ENCODE results near the gene WNT1.

Gene WNT1

DNA sequence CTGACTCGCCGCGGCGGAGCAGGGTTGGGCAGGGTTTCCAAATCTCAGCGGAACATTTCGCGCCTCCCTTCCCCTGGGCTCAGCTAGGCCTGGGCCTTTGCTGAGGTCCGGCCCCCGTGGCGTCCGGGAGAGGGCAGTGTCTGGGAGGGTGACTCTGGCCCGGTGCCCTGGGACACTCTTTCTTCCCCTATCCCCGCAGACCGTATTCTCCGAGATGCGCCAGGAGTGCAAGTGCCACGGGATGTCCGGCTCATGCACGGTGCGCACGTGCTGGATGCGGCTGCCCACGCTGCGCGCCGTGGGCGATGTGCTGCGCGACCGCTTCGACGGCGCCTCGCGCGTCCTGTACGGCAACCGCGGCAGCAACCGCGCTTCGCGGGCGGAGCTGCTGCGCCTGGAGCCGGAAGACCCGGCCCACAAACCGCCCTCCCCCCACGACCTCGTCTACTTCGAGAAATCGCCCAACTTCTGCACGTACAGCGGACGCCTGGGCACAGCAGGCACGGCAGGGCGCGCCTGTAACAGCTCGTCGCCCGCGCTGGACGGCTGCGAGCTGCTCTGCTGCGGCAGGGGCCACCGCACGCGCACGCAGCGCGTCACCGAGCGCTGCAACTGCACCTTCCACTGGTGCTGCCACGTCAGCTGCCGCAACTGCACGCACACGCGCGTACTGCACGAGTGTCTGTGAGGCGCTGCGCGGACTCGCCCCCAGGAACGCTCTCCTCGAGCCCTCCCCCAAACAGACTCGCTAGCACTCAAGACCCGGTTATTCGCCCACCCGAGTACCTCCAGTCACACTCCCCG, 3.0 kb downstream of the WNT1 start:
- DNase-seq (ENCODE audit: low spot score): no peak

DNA sequence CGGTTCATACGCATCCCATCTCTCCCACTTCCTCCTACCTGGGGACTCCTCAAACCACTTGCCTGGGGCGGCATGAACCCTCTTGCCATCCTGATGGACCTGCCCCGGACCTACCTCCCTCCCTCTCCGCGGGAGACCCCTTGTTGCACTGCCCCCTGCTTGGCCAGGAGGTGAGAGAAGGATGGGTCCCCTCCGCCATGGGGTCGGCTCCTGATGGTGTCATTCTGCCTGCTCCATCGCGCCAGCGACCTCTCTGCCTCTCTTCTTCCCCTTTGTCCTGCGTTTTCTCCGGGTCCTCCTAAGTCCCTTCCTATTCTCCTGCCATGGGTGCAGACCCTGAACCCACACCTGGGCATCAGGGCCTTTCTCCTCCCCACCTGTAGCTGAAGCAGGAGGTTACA, 3.6 kb downstream of the WNT1 start:
- DNase-seq (ENCODE audit: low spot score): no peak

DNA sequence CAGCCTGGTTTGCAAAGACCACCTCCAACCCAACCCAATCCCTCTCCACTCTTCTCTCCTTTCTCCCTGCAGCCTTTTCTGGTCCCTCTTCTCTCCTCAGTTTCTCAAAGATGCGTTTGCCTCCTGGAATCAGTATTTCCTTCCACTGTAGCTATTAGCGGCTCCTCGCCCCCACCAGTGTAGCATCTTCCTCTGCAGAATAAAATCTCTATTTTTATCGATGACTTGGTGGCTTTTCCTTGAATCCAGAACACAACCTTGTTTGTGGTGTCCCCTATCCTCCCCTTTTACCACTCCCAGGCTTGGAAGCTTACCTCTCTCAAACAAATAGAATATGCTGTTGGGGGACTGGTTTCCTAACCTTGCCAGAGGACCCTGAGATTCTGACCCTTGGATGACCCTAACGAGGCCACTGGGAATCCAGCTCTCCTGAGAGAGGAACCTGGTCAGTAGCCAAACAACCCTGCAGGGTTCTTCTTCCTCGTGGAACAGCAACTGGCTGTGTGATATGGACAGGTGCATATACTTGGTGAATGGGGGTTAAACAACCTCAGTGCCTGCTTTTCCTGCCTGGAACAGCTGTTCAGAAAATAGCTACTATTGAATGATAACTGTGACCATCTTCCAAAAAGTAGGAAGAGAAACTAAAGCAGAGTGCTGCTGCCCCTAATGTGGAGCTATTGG, 4.4 kb downstream of the WNT1 start:
- no peak for DNase-seq (ENCODE audit: low spot score)

DNA sequence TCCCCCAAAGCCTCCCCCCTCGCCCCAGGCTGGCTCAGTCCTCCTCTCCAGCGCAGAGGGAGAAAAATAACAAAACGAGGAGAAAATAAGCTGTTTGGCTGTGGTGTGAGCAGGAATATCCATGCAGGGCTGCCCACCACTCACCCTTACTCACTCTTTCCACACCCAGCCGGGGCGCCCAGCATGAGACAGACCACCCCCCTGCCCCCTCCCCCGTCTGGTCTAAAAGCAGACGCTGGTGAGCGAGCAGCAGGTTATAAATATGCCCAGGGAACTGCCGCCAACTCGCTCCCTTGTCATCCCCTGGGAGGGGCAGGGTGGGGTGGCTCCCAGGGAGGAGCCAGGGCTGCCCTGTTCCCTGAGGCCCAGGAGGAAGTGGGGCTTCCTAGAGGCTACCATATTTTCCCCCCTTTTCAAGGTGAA, 7.4 kb downstream of the WNT1 start:
- DNase-seq (ENCODE audit: low spot score): no peak

DNA sequence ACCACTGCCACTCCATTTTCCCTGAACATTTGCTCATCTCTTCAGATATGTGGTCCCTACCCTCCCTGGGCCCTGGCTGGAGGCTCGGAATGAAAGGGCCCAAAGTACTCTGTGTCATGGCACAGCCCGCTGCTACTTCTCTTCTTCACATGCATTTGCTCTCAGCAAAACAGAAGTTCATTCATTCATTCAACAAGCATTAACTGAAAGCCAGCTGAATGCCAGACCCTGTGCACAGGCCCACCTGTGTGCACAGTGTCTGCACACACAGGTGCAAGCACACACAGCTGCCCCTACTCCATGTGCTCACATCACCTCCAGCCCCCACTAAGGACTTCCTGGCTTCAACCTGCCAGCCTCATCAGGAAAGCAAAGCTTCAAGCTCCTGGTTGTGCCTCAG, 7.8 kb downstream of the WNT1 start:
- DNase-seq (ENCODE audit: low spot score): no peak

DNA sequence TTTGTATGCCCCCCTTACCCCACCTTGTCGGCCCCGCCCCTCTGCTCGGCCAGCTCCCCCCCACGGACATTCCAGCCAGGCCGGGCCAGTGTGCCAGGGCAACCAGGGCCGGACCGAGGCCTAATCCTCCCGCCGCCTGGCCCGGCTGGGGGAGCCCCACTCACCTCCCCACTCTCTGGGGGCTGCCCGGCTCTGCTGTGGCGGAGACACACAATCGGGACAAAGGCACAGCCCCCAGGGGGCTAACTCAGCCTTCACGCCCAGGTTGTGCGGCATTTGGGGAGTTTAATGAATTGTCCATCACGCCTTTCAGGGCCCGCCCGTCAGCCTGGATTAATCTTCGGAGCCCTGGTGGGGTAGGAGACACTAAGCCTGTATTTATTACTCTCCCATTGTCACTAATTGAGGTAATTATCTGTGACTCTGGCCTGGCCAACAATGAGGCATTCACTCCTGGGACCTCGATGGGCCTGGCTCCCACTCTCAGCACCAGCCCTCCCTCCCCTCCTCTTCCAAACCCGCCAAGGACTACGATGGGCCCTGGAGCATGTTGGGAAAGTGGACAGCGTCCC, 8.7 kb downstream of the WNT1 start:
- no peak for DNase-seq (ENCODE audit: low spot score)

DNA sequence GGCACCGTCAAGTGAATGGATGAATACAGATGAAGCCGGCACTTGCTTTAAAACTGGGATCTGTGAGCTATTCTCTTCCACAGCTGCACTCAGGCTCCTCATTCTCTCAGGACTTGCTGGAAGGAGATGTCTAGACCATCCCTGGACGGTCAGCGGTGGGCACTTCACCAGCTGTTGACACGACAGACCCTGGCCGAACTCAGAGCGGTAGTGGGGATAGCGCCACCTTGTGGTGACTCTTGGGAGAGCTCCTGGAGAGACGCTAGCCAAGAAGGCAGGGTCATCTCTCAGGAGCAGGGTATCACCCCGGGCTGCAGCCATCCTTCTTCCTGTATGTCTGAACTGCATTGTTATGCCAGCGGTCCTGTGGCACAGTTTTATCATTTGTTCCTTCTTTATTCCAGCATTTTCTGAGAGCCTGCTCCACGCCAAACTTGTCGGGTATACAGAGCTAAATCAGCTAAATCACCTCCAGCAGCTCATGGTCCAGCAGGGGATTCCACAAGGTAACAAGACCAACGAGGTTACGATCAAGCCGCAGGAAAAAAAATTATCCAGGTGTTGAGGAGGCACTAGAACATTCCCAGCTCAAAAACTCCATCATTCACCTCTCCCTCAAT, 10.0 kb downstream of the WNT1 start:
- DNase-seq (ENCODE audit: low spot score): peak; percentile 52

DNA sequence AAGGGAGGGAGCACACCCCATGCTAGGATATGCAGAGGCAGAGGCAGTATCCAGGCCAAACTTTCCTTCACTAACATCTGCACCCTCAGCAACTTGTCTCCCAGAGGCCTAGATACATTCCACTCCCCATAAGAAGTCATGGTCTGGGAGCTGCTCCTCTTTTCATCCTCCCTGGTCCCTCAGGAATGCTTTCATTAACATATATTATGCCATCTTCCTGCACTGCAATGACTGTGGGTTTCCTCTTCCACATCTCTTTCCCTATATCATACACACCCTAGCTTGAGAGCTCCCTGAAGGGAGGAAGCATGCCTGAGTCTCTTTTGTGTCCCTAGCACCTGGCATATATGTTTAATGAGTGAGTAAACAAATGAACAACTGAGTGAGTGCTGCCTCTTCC, 12.4 kb downstream of the WNT1 start:
- no peak for DNase-seq (ENCODE audit: low spot score)

DNA sequence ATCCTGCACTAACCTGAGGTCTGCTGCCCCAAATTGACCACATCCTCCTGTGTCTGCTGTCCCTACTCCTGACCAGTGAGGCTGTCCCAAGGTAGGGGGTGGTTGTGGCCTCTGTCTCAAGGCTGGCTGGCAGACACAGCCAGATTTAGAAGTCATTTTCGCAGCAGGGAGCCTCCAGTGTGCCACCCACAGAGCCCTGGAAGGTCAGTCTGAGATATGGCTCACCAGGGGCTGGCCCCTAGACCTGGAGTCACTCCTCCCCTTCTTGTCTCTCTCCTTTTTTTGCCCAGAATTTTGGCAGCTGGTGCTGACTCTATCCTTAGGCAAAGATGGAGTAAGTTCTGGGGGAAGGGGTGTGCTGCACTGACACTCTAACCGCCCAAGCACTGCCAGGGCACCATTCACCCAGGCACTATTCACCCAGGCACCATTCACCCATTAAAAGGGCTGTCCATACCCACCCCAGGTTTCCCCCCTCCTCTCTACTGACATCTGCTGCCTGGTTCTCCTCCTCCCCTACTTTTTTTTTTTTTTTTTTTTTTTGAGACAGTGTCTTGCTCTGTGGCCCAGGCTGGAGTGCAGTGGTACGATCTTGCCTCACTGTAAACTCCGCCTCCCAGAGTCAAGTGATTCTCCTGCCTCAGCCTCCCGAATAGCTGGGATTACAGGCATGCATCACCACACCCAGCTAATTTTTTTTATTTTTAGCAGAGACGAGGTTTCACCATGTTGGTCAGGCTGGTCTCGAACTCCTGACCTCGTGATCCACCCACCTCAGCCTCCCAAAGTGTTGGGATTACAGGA, 13.3 kb downstream of the WNT1 start:
- DNase-seq (ENCODE audit: low spot score): no peak

DNA sequence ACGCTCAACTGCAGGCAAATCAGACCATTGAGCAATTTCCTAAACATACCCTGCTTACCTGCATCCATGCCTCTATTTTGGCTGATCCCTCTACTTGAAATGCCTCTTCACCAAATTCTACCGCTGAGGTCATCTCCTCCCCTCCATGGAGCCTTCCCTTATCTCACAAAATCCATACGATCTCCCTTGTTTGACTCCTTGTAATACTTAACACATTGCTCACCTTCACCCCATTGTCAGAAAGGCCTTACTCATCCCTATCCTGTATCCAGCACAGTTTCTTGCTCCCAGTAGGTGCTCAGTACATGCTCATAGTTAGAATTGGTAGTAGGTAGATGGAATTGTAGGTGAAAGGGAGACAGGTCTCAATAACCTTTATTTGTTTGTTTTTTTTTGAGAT, 15.7 kb downstream of the WNT1 start:
- no peak for DNase-seq (ENCODE audit: low spot score)

DNA sequence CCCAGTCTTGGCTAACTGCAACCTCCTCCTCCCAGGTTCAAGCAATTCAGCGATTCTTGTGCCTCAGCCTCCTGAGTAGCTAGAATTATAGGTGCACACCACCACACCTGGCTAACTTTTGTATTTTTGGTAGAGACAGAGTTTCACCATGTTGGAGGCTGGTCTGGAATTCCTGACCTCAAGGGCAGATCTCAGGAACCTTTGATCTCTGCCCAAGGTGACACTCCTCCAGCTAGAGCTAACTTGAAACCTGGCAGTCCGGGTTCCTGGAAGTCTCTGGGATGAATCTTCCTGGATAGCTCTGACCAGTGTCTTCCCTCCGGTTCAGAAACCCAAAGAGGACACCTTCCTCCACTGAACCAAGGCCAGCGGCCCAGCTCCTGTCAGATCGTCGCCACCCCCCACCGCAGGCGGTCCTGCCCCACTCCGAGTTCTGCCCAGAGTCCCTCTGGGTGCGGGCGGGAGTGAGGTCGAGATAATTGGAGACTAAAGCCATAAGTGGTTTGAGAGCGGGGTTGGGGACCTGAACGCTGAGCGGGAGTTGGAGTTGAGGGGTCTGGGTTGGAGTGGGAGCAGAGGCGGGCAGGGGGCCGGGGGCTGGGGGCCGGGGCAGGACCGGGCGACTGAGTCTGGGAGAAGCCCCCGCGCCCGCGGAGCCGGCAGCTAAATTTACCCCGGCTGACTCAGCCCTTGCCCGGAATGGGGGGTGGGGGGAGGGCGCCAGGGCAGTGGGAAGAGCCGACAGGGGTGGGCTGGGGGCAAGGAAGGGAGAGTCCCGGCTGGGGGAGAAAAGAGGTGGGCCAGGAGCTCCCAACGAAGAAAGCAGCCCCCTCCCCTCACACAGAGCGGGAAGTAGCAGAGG, 16.3 kb downstream of the WNT1 start:
- no peak for DNase-seq (ENCODE audit: low spot score)

DNA sequence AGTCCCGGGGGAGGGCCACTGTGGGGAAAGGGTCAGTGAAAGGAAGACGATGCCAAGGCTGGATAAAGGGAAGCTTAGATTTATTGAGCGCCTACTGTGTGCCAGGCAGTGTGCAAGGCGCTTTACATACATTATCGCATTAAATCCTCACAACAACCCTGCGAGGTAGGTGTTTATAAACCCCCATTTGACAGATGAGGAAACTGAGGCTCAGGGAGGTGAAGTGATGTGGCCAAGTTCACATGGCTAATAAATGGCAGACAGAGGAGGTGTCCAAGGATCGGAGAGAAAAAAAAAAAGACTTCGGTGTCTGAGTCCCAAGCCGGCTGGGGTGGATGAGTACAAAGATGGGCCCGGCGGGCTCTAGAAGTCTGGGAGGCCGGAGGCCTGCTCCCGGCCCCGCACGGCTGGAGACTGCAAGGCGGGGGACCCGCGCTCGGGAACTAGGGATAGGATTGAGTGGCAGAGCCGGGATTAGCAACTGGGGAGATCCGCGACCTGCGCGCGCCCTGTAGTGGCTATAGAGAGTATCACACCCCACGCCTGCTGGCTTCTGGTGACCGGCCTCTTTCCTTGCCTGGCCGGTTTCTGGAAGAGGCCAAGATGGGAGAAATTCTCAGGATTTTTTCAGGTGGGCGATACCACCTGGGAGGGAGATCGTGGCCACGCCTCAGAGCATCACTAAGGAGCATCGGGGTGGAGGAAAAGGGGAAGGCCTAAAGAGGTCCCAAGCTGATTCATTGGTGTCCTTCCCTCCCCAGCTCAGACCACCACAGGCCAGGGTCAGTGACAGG, 17.2 kb downstream of the WNT1 start:
- DNase-seq (ENCODE audit: low spot score): peak; percentile 86

DNA sequence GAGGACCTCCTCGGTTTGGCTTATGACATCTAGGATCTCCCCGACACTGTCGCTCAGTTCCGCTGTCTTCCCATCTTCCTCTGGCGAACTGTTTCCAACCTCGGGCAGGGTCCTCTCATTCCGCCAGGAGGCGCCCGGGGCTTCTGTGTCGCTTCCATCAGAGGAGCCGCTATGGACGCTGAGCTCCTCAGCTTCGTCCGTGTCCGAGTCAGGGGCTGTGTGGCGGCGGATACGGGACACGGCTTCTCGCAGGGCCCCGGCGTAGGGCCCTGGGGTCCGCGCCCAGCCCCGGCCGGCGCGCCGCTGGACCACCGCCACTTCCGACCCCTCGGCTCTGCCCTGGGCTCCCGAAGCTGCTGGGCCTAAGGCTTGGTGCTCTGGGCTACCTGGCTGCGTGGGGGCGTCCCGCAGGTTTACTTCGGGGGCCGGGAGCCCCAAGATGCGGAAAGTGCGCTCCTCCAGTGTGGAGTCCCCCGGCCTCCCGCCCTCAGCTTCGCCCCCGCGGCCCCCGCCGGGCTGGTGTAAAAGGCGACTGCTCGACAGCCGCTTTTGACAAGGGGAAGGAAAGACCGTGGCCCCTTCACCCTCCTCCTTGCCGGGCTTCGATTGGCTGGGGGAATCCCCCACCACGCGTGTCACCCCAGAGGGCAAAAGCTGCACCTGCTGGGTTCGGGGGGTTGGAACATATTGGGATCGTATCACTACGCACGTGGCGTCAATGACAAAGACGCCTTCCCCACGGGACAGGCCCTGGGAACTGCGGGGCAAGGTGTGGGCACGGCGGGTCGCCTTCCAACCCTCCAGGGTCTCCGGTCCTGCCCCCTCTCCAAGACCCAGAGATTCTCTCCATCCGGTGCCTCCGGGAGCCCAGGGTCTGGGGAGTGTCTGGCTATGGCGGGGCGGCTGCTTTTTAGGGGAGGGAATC, 18.9 kb downstream of the WNT1 start:
- DNase-seq (ENCODE audit: low spot score): peak; percentile 81

DNA sequence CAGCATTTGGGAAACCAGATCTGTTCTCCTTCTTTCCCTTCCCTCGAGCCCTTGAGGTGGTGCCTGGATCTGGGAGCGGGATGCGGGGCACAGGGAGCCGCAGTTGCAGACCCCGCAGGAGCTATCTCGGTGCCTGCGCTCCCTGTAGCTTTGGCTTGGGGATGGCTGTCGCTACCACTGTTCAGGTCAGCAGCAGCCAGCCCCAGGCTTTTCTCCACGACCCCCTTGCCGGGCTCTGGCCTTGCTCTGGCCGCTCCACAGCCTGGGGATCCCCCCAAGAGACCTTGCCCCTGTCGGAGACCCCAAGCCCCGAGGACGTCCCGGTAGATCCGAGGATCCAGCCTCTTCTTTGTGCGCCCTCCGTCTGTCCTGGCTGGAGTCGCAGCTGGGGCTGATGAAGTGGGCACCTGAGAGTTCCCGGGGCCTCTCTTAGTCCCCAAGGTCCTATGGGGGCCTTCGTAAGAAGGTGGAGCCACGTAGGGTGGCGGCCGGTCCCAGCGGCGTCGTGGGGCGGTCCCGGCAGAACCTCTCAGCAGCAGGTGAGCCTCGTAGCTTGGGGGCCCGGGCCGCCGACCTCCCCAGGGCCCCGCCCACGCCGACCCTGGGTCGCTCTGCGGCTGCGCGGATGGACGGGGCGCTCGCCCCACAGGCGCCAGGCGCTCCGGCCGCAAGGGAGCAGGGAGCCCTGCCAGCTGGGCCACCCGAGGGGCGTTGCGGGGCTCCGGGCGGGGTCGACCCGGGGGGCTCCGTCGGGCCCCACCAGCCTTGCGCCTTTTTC, 19.8 kb downstream of the WNT1 start:
- DNase-seq (ENCODE audit: low spot score): no peak

DNA sequence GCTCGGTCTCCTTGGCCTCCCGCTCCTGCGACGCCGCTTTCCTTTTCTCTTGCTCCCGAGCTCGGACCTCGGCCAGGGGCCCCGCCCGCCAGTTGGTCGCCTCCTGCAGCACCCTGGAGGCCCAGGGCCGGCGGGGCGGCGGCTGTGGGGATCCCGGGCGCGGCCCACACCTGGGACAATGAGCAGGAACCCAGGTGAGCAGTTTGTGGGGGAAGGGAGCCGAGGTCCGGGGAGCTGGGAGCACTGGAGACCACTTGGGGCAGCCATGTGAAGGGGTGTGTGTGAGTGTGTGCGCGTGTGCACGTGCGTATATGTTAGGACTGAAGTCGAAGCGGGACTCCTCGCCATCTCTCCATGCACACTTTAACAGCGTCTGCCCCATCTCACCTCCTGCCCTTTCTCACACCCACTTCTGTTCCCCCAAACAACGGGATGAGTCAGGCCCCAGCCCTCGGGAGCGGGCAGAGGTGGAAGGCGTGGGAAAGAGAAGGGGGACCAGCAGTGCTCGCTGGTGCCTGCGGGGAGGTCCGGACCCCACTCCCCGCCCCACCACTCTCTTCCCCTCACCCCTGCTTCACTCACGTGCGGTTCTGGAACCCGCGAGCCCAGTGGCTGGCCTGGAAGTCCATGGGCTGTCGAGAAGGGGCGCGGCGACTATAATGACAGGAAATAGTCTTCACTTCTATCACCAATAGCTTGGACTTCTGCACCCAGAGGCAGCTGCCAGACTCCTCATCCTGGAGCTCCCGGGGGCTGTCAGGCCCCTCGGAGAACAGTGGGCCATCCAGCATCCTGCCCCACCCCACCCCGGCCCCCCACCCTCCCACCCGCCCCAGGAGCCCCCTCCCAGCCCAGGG, 20.6 kb downstream of the WNT1 start:
- DNase-seq (ENCODE audit: low spot score): no peak

DNA sequence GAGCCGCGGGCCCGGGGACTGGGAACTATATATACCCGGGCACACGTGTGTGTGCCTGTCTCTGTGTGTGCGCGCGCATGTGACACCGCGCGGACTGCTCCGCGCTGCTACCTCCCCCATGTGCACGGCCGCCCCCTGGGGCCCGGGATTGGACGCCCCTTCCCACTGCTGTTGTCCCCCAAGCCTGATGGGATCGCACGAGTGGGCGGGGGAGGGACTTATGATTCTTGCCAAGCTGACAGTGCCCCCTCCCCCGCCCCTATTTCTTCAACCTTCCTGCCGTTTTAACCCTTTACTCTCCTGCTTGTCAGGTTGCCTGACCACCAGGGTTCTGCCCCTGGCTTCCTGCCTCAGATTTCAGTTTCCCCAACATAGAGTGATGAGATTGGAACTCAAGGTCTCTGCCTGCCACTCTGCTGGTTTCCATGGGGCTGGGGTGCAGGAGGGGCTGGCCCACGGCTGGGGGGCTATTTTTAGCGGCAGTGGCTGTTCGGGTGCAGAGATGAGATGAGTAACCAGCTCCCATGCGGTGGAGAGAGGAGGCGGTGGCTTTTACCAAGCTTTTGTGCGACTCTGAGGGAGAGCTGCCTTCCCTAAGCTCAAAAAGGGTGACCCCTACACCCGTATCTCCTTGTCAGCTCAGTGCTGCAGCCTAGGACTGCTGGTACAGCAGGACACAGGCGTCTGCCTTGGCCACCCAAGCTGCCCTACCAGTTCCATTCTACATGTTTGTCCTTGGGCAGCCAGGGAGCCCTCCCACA, 21.4 kb downstream of the WNT1 start, which contains the start of gene DDN:
TSS of gene DDN (minus strand) at position 5 of the 761 bp plus-strand sequence. CDS start 88 bp downstream, outside the sequence.
- peak; percentile 43 for DNase-seq (ENCODE audit: low spot score)
